Measurements from ENCODE around the gene CCR7. TPM values are rescaled to one million over a fixed set of nuclear protein-coding genes. Genes with fewer than 3 reads are reported as not detected.

The CCR7 gene
- polyA plus RNA-seq, 1 of the 3 experiments (the other 2 are of a cell fraction): not detected

DNA sequence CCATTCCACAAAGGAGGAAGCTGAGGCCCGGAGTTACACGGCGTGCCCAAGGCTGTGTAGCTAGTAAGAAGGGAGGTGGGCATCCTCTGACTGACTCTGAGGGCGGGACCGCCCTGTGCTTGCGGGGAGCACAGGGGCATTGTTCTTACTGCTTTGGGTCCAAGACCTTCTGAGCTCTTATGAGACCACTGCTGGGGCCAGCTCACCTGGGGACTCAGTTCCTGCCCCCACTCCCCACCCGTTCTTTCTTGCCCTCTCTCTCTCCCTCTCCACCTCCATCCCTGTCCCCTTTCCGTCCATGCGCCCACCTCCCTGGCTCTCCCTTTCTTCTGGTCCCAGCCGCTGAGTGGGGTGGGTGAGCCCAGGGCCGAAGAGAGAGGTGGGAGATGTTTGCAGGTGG lies 19.6 kb downstream of the CCR7 start:
- no peak overlapping the region for H2AFZ ChIP-seq (ENCODE audit: low read depth)
- no peaks in the 10 kb centered on the region for H3K9me3 ChIP-seq
- no peak for DNase-seq
- no peaks in the 10 kb centered on the region for H3K36me3 ChIP-seq (replicated peaks in 1 of 2; ENCODE audit: control insufficient read depth in 1 of 2, insufficient read depth in 2 of 2, low read length in 1 of 2)
- no peaks in the 10 kb centered on the region for H3K79me2 ChIP-seq (ENCODE audit: insufficient read depth)
- ChIA-PET POLR2A (no interaction called here), CTCF (interaction anchor here (1.1 to 16.8 kb wide), 3 partner anchors 12 to 104 kb away, joined by 3 to 381 read pairs (median 8); partner anchors contain the start of gene CCR7)
- WGBS (ENCODE audit: low lambda C conversion rate): 88% methylated on average over 6 of the region's 11 CpGs
- no peak overlapping the region for H3K4me3 ChIP-seq (ENCODE audit: low read depth in 2 of 2, low read length in 1 of 2)
- H3K4me2 ChIP-seq: no peak overlapping the region
- no peaks in the 10 kb centered on the region for H3F3A ChIP-seq (replicated peaks; ENCODE audit: insufficient read depth)
- H4K20me1 ChIP-seq (ENCODE audit: insufficient read depth): no peaks in the 10 kb centered on the region
- H3K9me2 ChIP-seq: no peaks in the 10 kb centered on the region
- H3K27ac ChIP-seq (ENCODE audit: low read depth in 2 of 2, low read length in 1 of 2): peak overlapping the region in 1 of 2 experiments; percentile 34; a peak in 1 of 4 replicates
- no peaks in the 10 kb centered on the region for H3K27me3 ChIP-seq (ENCODE audit: insufficient read depth)
- H3K9ac ChIP-seq: no peak overlapping the region
- TF ChIP-seq JUND (IDR thresholded peaks at IDR 0.05) (no peak), RXRA (IDR thresholded peaks at IDR 0.05; ENCODE audit: borderline replicate concordance, low read depth) (no peak), RAD21 (IDR thresholded peaks at IDR 0.05; ENCODE audit: low read length) (no peak), FOXJ3 (CRISPR knock-in tag; IDR thresholded peaks at IDR 0.05) (no peak), FOXM1 (IDR thresholded peaks at IDR 0.05; ENCODE audit: low read depth) (no peak), SMC3 (IDR thresholded peaks at IDR 0.05; ENCODE audit: low read depth, low read length) (no peak)
- TF ChIP-seq, protein P1, sequence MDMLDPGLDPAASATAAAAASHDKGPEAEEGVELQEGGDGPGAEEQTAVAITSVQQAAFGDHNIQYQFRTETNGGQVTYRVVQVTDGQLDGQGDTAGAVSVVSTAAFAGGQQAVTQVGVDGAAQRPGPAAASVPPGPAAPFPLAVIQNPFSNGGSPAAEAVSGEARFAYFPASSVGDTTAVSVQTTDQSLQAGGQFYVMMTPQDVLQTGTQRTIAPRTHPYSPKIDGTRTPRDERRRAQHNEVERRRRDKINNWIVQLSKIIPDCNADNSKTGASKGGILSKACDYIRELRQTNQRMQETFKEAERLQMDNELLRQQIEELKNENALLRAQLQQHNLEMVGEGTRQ (IDR thresholded peaks at IDR 0.05; ENCODE audit: borderline replicate concordance, low read depth, low read length): no peak
- TF ChIP-seq, protein P2, sequence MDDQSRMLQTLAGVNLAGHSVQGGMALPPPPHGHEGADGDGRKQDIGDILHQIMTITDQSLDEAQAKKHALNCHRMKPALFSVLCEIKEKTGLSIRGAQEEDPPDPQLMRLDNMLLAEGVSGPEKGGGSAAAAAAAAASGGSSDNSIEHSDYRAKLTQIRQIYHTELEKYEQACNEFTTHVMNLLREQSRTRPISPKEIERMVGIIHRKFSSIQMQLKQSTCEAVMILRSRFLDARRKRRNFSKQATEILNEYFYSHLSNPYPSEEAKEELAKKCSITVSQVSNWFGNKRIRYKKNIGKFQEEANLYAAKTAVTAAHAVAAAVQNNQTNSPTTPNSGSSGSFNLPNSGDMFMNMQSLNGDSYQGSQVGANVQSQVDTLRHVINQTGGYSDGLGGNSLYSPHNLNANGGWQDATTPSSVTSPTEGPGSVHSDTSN (IDR thresholded peaks at IDR 0.05): no peak
- H3K4me1 ChIP-seq (ENCODE audit: control insufficient read depth in 1 of 2, insufficient read depth in 2 of 2, low read depth in 1 of 2, low read length in 1 of 2): peaks cover 8 to 78% of the 10 kb centered on the region in 2 experiments; a peak in 3 of 4 replicates

DNA sequence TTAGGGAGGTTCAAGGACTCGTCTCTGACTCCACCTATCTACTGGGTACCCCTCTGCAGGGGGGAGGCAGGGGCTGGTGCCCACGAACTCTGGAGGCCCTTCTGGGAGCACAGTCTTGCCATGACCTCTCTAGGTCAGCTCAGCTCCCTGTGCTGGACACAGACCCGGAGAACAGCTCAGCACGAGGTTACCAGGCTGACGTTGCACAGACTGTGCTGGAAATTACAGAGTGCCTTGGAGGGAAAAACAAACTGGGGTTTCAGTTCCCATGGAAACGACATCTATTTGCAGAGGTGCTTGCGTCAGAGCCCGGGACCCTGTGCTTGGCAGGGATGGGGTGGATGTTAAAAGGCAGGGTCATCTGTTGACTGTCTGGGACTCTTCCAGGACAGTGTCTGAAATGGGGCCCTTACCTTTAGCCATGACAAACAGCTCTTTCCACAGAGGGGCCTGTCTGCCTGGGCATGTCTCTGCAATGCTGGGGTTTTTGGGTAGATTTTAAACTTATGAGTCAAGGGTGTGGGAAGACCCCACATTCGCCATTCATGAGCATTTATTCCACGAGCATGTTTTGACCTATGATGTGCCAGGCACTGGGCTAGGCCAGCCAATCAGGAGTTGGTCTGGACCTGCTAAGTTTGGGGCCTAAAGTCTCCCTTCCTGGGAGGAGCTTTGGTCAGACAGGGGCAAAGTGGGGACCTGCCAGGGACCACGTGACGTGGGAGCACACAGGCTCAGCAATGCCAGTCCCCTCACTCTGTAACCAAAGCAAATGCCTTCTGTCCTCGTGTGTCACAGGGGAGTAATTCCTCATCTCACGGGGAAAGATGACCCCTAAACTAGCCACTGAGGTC lies 22.5 kb downstream of the CCR7 start:
- CTCF ChIA-PET: interaction anchor here (1.0 to 16.8 kb wide), 8 partner anchors 10 to 225 kb away, joined by 3 to 381 read pairs (median 9); partner anchors contain the start of genes CCR7 and GJD3
- Histone ChIP-seq H3K4me3 (ENCODE audit: low read depth in 2 of 2, low read length in 1 of 2) (no peak overlapping the region), H3K79me2 (ENCODE audit: insufficient read depth) (no peaks in the 10 kb centered on the region), H4K20me1 (ENCODE audit: insufficient read depth) (no peaks in the 10 kb centered on the region), H3K9me3 (no peaks in the 10 kb centered on the region), H3F3A (replicated peaks; ENCODE audit: insufficient read depth) (peaks cover 4% of the 10 kb centered on the region), H3K4me2 (no peak overlapping the region), H3K27me3 (ENCODE audit: insufficient read depth) (no peaks in the 10 kb centered on the region), H3K36me3 (replicated peaks in 1 of 2; ENCODE audit: control insufficient read depth in 1 of 2, insufficient read depth in 2 of 2, low read length in 1 of 2) (no peaks in the 10 kb centered on the region), H3K4me1 (ENCODE audit: control insufficient read depth in 1 of 2, insufficient read depth in 2 of 2, low read depth in 1 of 2, low read length in 1 of 2) (peaks cover 8 to 79% of the 10 kb centered on the region in 2 experiments; a peak in 3 of 4 replicates), H3K9me2 (no peaks in the 10 kb centered on the region), H3K27ac (ENCODE audit: low read depth in 2 of 2, low read length in 1 of 2) (peak overlapping the region; percentile 63 to 96), H3K9ac (no peak overlapping the region), H2AFZ (ENCODE audit: low read depth) (0 out of 2 replicates have a peak overlapping the region, but pooled peaks have one; percentile 43)
- WGBS (ENCODE audit: low lambda C conversion rate): 25% methylated on average over 12 of the region's 14 CpGs
- POLR2A ChIA-PET: interaction anchor here (0.8 to 2.9 kb wide), 11 partner anchors 9 to 430 kb away, joined by 3 to 12 read pairs (median 4); partner anchors contain the start of genes RARA and TOP2A
- peak; percentile 88 for DNase-seq
- TF ChIP-seq MEF2A (IDR thresholded peaks at IDR 0.05; ENCODE audit: borderline replicate concordance, low read depth) (no peak), EP300 (IDR thresholded peaks at IDR 0.05; ENCODE audit: borderline replicate concordance in 1 of 2, low read depth in 1 of 2, low read length in 1 of 2) (peak in 1 of 2 experiments; percentile 91; a peak in 2 of 4 replicates), SMC3 (IDR thresholded peaks at IDR 0.05; ENCODE audit: low read depth, low read length) (no peak), TCF12 (IDR thresholded peaks at IDR 0.05) (no peak), SIN3A (IDR thresholded peaks at IDR 0.05; ENCODE audit: borderline replicate concordance, low read depth, low read length) (no peak), MXI1 (IDR thresholded peaks at IDR 0.05; ENCODE audit: low read depth, low read length) (peak; percentile 86), EZH2phosphoT487 (IDR thresholded peaks at IDR 0.05; ENCODE audit: borderline replicate concordance, low read depth) (no peak), TAF1 (IDR thresholded peaks at IDR 0.05; ENCODE audit: borderline replicate concordance, low read depth, low read length) (no peak), RFX5 (IDR thresholded peaks at IDR 0.05; ENCODE audit: low read length) (no peak)
- TF ChIP-seq, protein P1 (IDR thresholded peaks at IDR 0.05; ENCODE audit: borderline replicate concordance, low read depth, low read length): no peak
- TF ChIP-seq, protein P3, sequence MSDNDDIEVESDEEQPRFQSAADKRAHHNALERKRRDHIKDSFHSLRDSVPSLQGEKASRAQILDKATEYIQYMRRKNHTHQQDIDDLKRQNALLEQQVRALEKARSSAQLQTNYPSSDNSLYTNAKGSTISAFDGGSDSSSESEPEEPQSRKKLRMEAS (IDR thresholded peaks at IDR 0.05; ENCODE audit: low read depth): peak; percentile 52; the same call in 1 of the 2 replicates
- TF ChIP-seq, protein P4, sequence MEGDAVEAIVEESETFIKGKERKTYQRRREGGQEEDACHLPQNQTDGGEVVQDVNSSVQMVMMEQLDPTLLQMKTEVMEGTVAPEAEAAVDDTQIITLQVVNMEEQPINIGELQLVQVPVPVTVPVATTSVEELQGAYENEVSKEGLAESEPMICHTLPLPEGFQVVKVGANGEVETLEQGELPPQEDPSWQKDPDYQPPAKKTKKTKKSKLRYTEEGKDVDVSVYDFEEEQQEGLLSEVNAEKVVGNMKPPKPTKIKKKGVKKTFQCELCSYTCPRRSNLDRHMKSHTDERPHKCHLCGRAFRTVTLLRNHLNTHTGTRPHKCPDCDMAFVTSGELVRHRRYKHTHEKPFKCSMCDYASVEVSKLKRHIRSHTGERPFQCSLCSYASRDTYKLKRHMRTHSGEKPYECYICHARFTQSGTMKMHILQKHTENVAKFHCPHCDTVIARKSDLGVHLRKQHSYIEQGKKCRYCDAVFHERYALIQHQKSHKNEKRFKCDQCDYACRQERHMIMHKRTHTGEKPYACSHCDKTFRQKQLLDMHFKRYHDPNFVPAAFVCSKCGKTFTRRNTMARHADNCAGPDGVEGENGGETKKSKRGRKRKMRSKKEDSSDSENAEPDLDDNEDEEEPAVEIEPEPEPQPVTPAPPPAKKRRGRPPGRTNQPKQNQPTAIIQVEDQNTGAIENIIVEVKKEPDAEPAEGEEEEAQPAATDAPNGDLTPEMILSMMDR (IDR thresholded peaks at IDR 0.05): no peak
- TF ChIP-seq, protein P2 (IDR thresholded peaks at IDR 0.05): no peak

Data from SK-N-SH (cell line).